GM21786 (cell line): Measurements from ENCODE around the gene LDHAL6B.
"Not testable (repeated sequence)": the region's sequence is repeated elsewhere in the genome, so short reads cannot be mapped to it uniquely, and the experiment has no call there.

ENCODE experiments used
- ATAC-seq: cut with Tn5 transposase; IDR thresholded peaks from one replicate; pipeline ENCODE4 v1.9.1; 2021; ENCODE audit not compliant: unreplicated experiment

Gene LDHAL6B

GRCh38 chr15:59206623-59207183, at the start of gene LDHAL6B:
Gene LDHAL6B (plus strand): TSS chr15:59206843. CDS start chr15:59206941, 98 bp downstream.
- no peak for ATAC-seq

GRCh38 chr15:59157396-59157795, 49.2 kb upstream of the LDHAL6B start:
- no peak for ATAC-seq

- ATAC-seq = no peak
Measured at GRCh38 chr15:59157840-59158700, 48.6 kb upstream of the LDHAL6B start.

- no peak for ATAC-seq
Measured at GRCh38 chr15:59158701-59159034, 48.0 kb upstream of the LDHAL6B start.

- no peak for ATAC-seq
Measured at GRCh38 chr15:59159210-59159609, 47.4 kb upstream of the LDHAL6B start.

- no peak for ATAC-seq
Measured at GRCh38 chr15:59160880-59161593, 45.6 kb upstream of the LDHAL6B start.

- ATAC-seq = not testable (repeated sequence)
Measured at GRCh38 chr15:59162080-59162479, 44.6 kb upstream of the LDHAL6B start.

- ATAC-seq = no peak
Measured at GRCh38 chr15:59165726-59166125, 40.9 kb upstream of the LDHAL6B start.

- ATAC-seq = no peak
Measured at GRCh38 chr15:59166166-59166565, 40.5 kb upstream of the LDHAL6B start.

- ATAC-seq = no peak
Measured at GRCh38 chr15:59166601-59167265, 39.9 kb upstream of the LDHAL6B start.

- no peak for ATAC-seq
Measured at GRCh38 chr15:59168536-59168935, 38.1 kb upstream of the LDHAL6B start.

GRCh38 chr15:59169251-59169708, 37.4 kb upstream of the LDHAL6B start:
- ATAC-seq = no peak

GRCh38 chr15:59170295-59171066, 36.2 kb upstream of the LDHAL6B start:
- ATAC-seq = no peak

- no peak for ATAC-seq
Measured at GRCh38 chr15:59171067-59171397, 35.6 kb upstream of the LDHAL6B start.

- no peak for ATAC-seq
Measured at GRCh38 chr15:59172289-59172901, 34.2 kb upstream of the LDHAL6B start.

GRCh38 chr15:59173194-59173593, 33.4 kb upstream of the LDHAL6B start:
- no peak for ATAC-seq

GRCh38 chr15:59174151-59174834, 32.4 kb upstream of the LDHAL6B start:
- ATAC-seq = no peak

- ATAC-seq = no peak
Measured at GRCh38 chr15:59174835-59175831, 31.5 kb upstream of the LDHAL6B start.
